ENCODE data around the gene BCAS3. TPM values are rescaled to one million over a fixed set of nuclear protein-coding genes. Genes with fewer than 3 reads are reported as not detected.

The BCAS3 gene
- total RNA-seq, 1 donor from 2014 or later, result 64.9 TPM

DNA sequence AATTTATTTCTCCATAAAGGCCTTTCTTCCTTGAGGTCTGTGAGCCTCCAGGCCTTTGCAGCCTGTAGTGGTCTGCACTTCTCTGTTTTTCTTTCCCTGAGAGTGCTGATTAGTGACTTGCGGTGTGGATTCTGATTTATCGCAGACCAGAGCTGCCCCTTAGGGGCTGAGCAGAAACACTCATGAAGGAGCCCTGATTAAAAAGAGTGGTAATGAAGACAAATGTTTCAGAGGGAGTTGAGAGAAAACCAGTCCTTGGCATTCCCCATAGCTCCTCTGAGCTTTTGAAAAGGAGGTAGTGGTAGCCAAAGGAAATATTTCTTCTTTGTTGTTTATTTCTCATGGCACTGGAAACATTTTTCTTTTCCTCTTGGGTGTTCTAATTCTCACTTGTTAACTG is 453.9 kb downstream of the BCAS3 start:
- H3K27me3 Mint-ChIP-seq (ENCODE audit: low read depth), result no peaks in the 10 kb centered on the region
- no peak for TF ChIP-seq CTCF (IDR thresholded peaks at IDR 0.05; ENCODE audit: unreplicated experiment)
- H3K27ac Mint-ChIP-seq, result peak overlapping the region; percentile 94
- H3K9me3 Mint-ChIP-seq, result no peaks in the 10 kb centered on the region
- DNase-seq (ENCODE audit: low spot score in 2 of 2, unreplicated experiment in 2 of 2), result no peak
- no peaks in the 10 kb centered on the region for H3K36me3 Mint-ChIP-seq
- H3K4me1 Mint-ChIP-seq, result peaks cover 85% of the 10 kb centered on the region
- H3K4me3 Mint-ChIP-seq, result peak overlapping the region; percentile 16

DNA sequence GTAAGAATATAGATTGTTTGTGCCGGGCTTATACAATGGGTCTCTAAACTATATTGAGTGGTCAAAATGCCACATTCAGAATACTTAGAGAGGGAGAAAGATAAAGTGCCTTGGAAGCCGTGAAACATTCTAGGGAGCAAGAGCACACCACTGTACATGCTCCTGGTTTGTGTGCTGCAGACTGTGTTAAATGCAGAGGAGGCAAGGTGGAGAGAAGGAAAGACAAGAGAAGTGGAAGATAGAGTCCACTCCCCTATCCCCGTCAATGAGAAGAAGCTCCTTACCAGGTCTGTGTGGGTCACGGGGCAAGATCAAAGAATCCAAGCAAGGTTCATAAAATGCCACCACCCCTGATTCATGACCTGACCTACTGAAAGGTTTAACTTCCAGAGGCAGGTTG is 454.9 kb downstream of the BCAS3 start:
- Mint-ChIP-seq H3K9me3 (no peaks in the 10 kb centered on the region), H3K36me3 (no peaks in the 10 kb centered on the region), H3K27ac (peak overlapping the region; percentile 87), H3K27me3 (ENCODE audit: low read depth) (no peaks in the 10 kb centered on the region), H3K4me1 (peaks cover 78% of the 10 kb centered on the region), H3K4me3 (no peak overlapping the region)
- no peak for DNase-seq (ENCODE audit: low spot score in 2 of 2, unreplicated experiment in 2 of 2)
- no peak for TF ChIP-seq CTCF (IDR thresholded peaks at IDR 0.05; ENCODE audit: unreplicated experiment)

DNA sequence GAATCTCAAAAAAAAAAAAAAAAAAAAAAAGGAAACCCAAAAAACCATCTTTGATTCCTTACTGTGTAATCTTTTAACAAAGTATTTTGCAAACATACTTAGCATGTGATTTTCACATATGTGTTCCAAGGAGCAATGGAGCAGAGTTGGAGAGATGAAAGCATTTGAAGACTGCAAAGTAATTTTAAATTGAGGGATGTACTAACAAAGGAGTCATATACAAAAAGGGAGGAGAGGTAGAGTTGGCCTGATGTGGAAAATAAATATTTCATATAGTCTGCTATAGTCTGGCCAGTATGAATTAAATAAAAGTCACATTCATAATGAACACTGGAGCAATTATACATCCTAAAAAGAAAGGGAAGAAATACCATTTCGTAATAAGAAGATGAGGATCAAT is 456.2 kb downstream of the BCAS3 start:
- H3K4me1 Mint-ChIP-seq, result peaks cover 71% of the 10 kb centered on the region
- H3K27me3 Mint-ChIP-seq (ENCODE audit: low read depth), result no peaks in the 10 kb centered on the region
- no peak overlapping the region for H3K4me3 Mint-ChIP-seq
- DNase-seq (ENCODE audit: low spot score in 2 of 2, unreplicated experiment in 2 of 2), result no peak
- no peak overlapping the region for H3K27ac Mint-ChIP-seq
- TF ChIP-seq CTCF (IDR thresholded peaks at IDR 0.05; ENCODE audit: unreplicated experiment), result no peak
- no peaks in the 10 kb centered on the region for H3K9me3 Mint-ChIP-seq
- H3K36me3 Mint-ChIP-seq, result no peaks in the 10 kb centered on the region

GRCh38 chr17:61134551-61135235 is 457.0 kb downstream of the BCAS3 start:
- no peak for DNase-seq (ENCODE audit: low spot score in 2 of 2, unreplicated experiment in 2 of 2)
- Mint-ChIP-seq H3K9me3 (no peaks in the 10 kb centered on the region), H3K36me3 (no peaks in the 10 kb centered on the region), H3K27me3 (ENCODE audit: low read depth) (no peaks in the 10 kb centered on the region), H3K4me3 (no peak overlapping the region), H3K4me1 (peaks cover 71% of the 10 kb centered on the region), H3K27ac (peak overlapping the region; percentile 37)
- TF ChIP-seq CTCF (IDR thresholded peaks at IDR 0.05; ENCODE audit: unreplicated experiment), result no peak

DNA sequence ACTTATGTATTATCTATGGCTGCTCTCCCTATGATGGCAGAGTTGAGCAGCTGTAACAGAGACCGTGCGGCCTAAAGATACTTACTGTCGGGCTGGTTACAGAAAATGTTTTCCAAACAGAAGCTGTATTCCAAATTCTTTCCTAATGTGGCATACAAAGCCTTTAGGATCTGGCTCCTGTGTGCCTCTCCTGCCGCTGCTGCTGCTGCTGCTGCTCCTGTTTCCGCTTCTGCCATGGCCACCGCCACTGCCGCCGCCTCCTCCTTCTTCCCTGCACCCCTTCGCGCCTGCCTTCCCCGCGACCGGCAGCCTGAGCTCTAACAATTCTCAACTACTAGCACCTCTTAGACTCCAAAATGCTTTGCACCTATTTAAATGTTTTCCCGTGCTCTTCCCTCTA is 458.1 kb downstream of the BCAS3 start:
- H3K27ac Mint-ChIP-seq, result peak overlapping the region; percentile 2

More for the DNA sequence above, 458.1 kb downstream of the BCAS3 start:
- no peak overlapping the region for H3K4me3 Mint-ChIP-seq
- H3K4me1 Mint-ChIP-seq, result peaks cover 68% of the 10 kb centered on the region
- H3K36me3 Mint-ChIP-seq, result no peaks in the 10 kb centered on the region
- no peak for TF ChIP-seq CTCF (IDR thresholded peaks at IDR 0.05; ENCODE audit: unreplicated experiment)
- DNase-seq (ENCODE audit: low spot score in 2 of 2, unreplicated experiment in 2 of 2), result no peak
- H3K9me3 Mint-ChIP-seq, result no peaks in the 10 kb centered on the region
- H3K27me3 Mint-ChIP-seq (ENCODE audit: low read depth), result no peaks in the 10 kb centered on the region
